HCT116 (cell line): ENCODE data around the gene TMEM94.

Experiments
- CTCF ChIP-seq, 3 experiments: fragments of 200-600 bp in 1 of 3; sonication (generic) in 1 of 3; IDR thresholded peaks in 2 of 3; conservative IDR thresholded peaks in 1 of 3; 2 replicates each; pipeline ENCODE4 v1.5.1; 2012 to 2017; ENCODE audit warnings: low read depth in 2 of 3, low read length in 2 of 3, antibody characterized with exemption in 1 of 3, borderline replicate concordance in 1 of 3, control low read depth in 1 of 3, mild to moderate bottlenecking in 1 of 3, mixed read lengths in 1 of 3, mixed run types in 1 of 3, moderate library complexity in 1 of 3; ENCODE audit not compliant: insufficient read depth in 1 of 3
- POLR2A ChIP-seq: IDR thresholded peaks from 2 replicates; pipeline ENCODE4 v1.7.0; 2011; ENCODE audit warnings: borderline replicate concordance; ENCODE audit not compliant: insufficient read depth, insufficient read length; ENCODE audit errors: extremely low read depth
- TCF7L2 ChIP-seq: IDR thresholded peaks from 2 replicates; pipeline ENCODE4 v1.7.0; 2011; ENCODE audit warnings: borderline replicate concordance, inconsistent platforms; ENCODE audit not compliant: insufficient read depth, insufficient read length; ENCODE audit errors: extremely low read depth

GRCh38 chr17:75417054-75417580 lies 39.3 kb upstream of the TMEM94 start:
- TF ChIP-seq CTCF (IDR thresholded peaks at IDR 0.05 in 2 of 3, conservative IDR thresholded peaks at IDR 0.05 in 1 of 3; ENCODE audit: borderline replicate concordance in 1 of 3, insufficient read depth in 1 of 3, low read depth in 2 of 3, low read length in 2 of 3) (no peak), TCF7L2 (no peak), POLR2A (no peak)
